NCI-H1694 (cell line): Measurements from ENCODE around the gene CLGN.
"Not testable (repeated sequence)": the region's sequence is repeated elsewhere in the genome, so short reads cannot be mapped to it uniquely, and the experiment has no call there.

Experiments used
- DNase-seq: peaks from one replicate; lab custom pipeline; 2025; lab: John Stamatoyannopoulos, UW

CLGN gene

GRCh38 chr4:140427106-140427918 is at the start of gene CLGN:
Gene CLGN, minus strand, starts transcription at chr4:140427648. Its CDS starts 14,570 bp downstream, at chr4:140413078.
- peak; percentile 39 for DNase-seq

- DNase-seq = no peak
Measured at GRCh38 chr4:140472156-140472555, 44.7 kb upstream of the CLGN start.

GRCh38 chr4:140469791-140470733 is 42.6 kb upstream of the CLGN start:
- DNase-seq = no peak

- no peak for DNase-seq
Measured at GRCh38 chr4:140466146-140466545, 38.7 kb upstream of the CLGN start.

- DNase-seq = no peak
Measured at GRCh38 chr4:140463614-140464013, 36.2 kb upstream of the CLGN start.

GRCh38 chr4:140463182-140463581 is 35.7 kb upstream of the CLGN start:
- no peak for DNase-seq

GRCh38 chr4:140450352-140450751 is 22.9 kb upstream of the CLGN start:
- no peak for DNase-seq

- no peak for DNase-seq
Measured at GRCh38 chr4:140448830-140449229, 21.4 kb upstream of the CLGN start.

- no peak for DNase-seq
Measured at GRCh38 chr4:140448162-140448561, 20.7 kb upstream of the CLGN start.

- DNase-seq = not testable (repeated sequence)
Measured at GRCh38 chr4:140444347-140444746, 16.9 kb upstream of the CLGN start.

- DNase-seq = no peak
Measured at GRCh38 chr4:140439644-140440142, 12.2 kb upstream of the CLGN start.

- DNase-seq = no peak
Measured at GRCh38 chr4:140427919-140428471, 547 bp upstream of the CLGN start.

- DNase-seq = peak; percentile 62
Measured at GRCh38 chr4:140426610-140427105, 790 bp downstream of the CLGN start.

GRCh38 chr4:140423106-140423505 is 4.3 kb downstream of the CLGN start:
- no peak for DNase-seq

GRCh38 chr4:140413130-140413969 is 14.1 kb downstream of the CLGN start:
- not testable (repeated sequence) for DNase-seq

GRCh38 chr4:140408974-140409373 is 18.5 kb downstream of the CLGN start:
- DNase-seq = no peak

- DNase-seq = no peak
Measured at GRCh38 chr4:140406292-140406691, 21.2 kb downstream of the CLGN start.

GRCh38 chr4:140400111-140400510 is 27.3 kb downstream of the CLGN start:
- DNase-seq = no peak

- no peak for DNase-seq
Measured at GRCh38 chr4:140395668-140396067, 31.8 kb downstream of the CLGN start.

- DNase-seq = no peak
Measured at GRCh38 chr4:140388015-140388414, 39.4 kb downstream of the CLGN start.

GRCh38 chr4:140382732-140383131 is 44.7 kb downstream of the CLGN start:
- DNase-seq = no peak
